ENCODE results near the gene BICD2. TPM values are rescaled to one million over a fixed set of nuclear protein-coding genes. Genes with fewer than 3 reads are reported as not detected.

The BICD2 gene
- total RNA-seq, 1 donor from 2014 or later, result 31.0 TPM

DNA sequence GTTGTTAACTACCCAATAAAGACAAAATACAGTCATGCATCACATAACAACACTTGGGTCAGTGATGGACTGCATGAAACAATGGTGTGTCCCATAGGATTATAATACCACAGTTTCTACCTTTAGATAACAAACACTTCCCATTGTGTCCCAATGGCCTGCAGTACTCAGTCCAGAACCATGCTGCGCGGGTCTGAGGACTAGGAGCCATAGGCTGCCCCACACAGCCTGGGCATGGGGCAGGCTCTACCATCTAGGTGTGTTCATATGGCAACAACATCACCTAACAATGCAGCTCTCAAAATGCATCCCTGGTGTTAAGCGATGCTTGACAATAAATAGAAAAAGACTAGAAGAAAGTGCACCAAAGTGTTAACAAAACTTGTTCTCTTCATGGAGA, 101.5 kb downstream of the BICD2 start:
- ATAC-seq, result no peak
- no peak for DNase-seq (ENCODE audit: low spot score)
- intact Hi-C loops (cut with DNase I), result no loop called here

DNA sequence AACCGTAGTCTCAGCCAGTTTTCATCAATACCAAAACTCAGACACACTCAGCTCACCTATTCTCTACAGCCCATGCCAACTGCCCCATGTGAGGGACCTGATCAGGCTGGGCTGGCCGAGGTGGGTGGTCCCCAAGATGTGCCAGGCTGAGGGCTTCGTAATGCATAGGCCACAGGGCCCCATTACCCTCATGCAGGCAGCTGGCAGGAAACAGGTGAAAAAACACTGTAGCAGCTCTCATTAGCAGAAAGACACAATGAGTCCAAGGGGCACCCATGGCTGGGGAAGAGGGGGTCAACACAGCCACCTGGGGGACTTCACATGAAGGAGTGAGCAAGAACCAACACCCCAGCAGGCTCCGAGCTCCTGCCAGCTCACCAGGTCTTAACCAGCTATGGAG, 102.9 kb downstream of the BICD2 start:
- DNase-seq (ENCODE audit: low spot score) (no peak), ATAC-seq (no peak)
- intact Hi-C loops (cut with DNase I), result no loop called here

Other genes with a start within 250 kb of the BICD2 start
- 62.0 TPM for gene ECM2, start 228.8 kb downstream of the BICD2 start, total RNA-seq
- gene IPPK, start 94.7 kb downstream of the BICD2 start, total RNA-seq, result 10.7 TPM
- gene ZNF484, start 113.2 kb upstream of the BICD2 start, total RNA-seq, result 20.1 TPM
- 11.1 TPM for gene FGD3, start 182.7 kb upstream of the BICD2 start, total RNA-seq

Data from sciatic nerve (tissue), 2 donors.